Endodermal cell (in vitro differentiated cells): ENCODE measurements around the gene LRP6. TPM values are rescaled to one million over a fixed set of nuclear protein-coding genes. Genes with fewer than 3 reads are reported as not detected.
"Not testable (repeated sequence)": the region's sequence is repeated elsewhere in the genome, so short reads cannot be mapped to it uniquely, and the experiment has no call there.

Source experiments
- DNase-seq: peaks from one replicate; pipeline ENCODE4 v3.0.0-alpha.2; 2017
- H3K27ac ChIP-seq: 2 replicates; pipeline ENCODE4 v1.5.1; 2013; ENCODE audit warnings: mild to moderate bottlenecking, low read depth, low read length, moderate library complexity
- H3K27me3 ChIP-seq: 2 replicates; pipeline ENCODE4 v1.6.1; 2013; ENCODE audit warnings: mild to moderate bottlenecking, low read length, moderate library complexity; ENCODE audit not compliant: insufficient read depth, control insufficient read depth, poor library complexity, severe bottlenecking
- H3K36me3 ChIP-seq: 2 replicates; pipeline ENCODE4 v1.7.0; 2013; ENCODE audit warnings: mild to moderate bottlenecking, low read length, moderate library complexity; ENCODE audit not compliant: control insufficient read depth, insufficient read depth
- H3K4me1 ChIP-seq: one replicate; pipeline ENCODE4 v1.7.0; 2013; ENCODE audit warnings: low read length; ENCODE audit not compliant: control insufficient read depth, insufficient read depth
- H3K4me3 ChIP-seq: 2 replicates; pipeline ENCODE4 v1.5.1; 2013; ENCODE audit warnings: mild to moderate bottlenecking, low read length, moderate library complexity
- H3K9ac ChIP-seq: 2 replicates; pipeline ENCODE4 v1.6.1; 2013; ENCODE audit warnings: mild to moderate bottlenecking, low read length, moderate library complexity; ENCODE audit not compliant: poor library complexity, severe bottlenecking; ENCODE audit errors: extremely low read depth
- H3K9me3 ChIP-seq: 2 replicates; pipeline ENCODE4 v1.6.1; 2013; ENCODE audit warnings: mild to moderate bottlenecking, low read length, moderate library complexity; ENCODE audit not compliant: control insufficient read depth
- H3K27ac Mint-ChIP-seq: 2 replicates; pipeline ENCODE4 v1.8.0; 2020; ENCODE audit warnings: mixed read lengths
- H3K27me3 Mint-ChIP-seq: 2 replicates; pipeline ENCODE4 v1.8.0; 2021; ENCODE audit warnings: mild to moderate bottlenecking, mixed read lengths; ENCODE audit not compliant: insufficient read depth
- H3K36me3 Mint-ChIP-seq: 2 replicates; pipeline ENCODE4 v1.8.0; 2020; ENCODE audit warnings: low read depth, mixed read lengths
- H3K4me1 Mint-ChIP-seq: 2 replicates; pipeline ENCODE4 v1.8.0; 2020; ENCODE audit warnings: mixed read lengths
- H3K4me3 Mint-ChIP-seq: 2 replicates; pipeline ENCODE4 v1.8.0; 2020; ENCODE audit warnings: mild to moderate bottlenecking, moderate library complexity, mixed read lengths
- H3K9me3 Mint-ChIP-seq: 2 replicates; pipeline ENCODE4 v1.8.0; 2020; ENCODE audit warnings: mild to moderate bottlenecking, mixed read lengths
- CTCF ChIP-seq: fragments of 200-600 bp; sonication (generic); conservative IDR thresholded peaks from 2 replicates; pipeline ENCODE4 v1.5.0; 2021; ENCODE audit warnings: antibody characterized with exemption, mild to moderate bottlenecking
- WGBS, 2 experiments: methylation state at CpG; one replicate each; pipeline versions ENCODE4 v1.1.5 to v1.1.7; 2013; ENCODE audit warnings: missing lambda C conversion rate in 2 of 2, mixed read lengths in 1 of 2; ENCODE audit not compliant: insufficient coverage in 1 of 2, insufficient read length in 1 of 2; 5-methylcytosine and 5-hydroxymethylcytosine counted together
- total RNA-seq, 2 donors: library from RNA; stranded (reverse); fragmentation: NEBNext Ultra II Directional in 1 of 2; extraction: Animal tissue kit (Norgen Biotek cat#: 25700) in 1 of 2; gene quantifications; 2 replicates in 1 of 2; 3 replicates in 1 of 2; pipeline ENCODE4 v1.2.1, GENCODE V29; 2021

Gene LRP6
- total RNA-seq, 2 donors from 2014 or later, result 109 to 182 TPM

GRCh38 chr12:12153596-12153995 lies 113.2 kb downstream of the LRP6 start:
- no peaks in the 10 kb centered on the region for H3K9me3 Mint-ChIP-seq
- no peaks in the 10 kb centered on the region for H3K9me3 ChIP-seq
- H3K27ac Mint-ChIP-seq, result no peak overlapping the region
- peaks cover 69% of the 10 kb centered on the region for H3K36me3 Mint-ChIP-seq
- H3K27me3 Mint-ChIP-seq, result no peaks in the 10 kb centered on the region
- TF ChIP-seq CTCF, result peak; percentile 11
- H3K4me3 ChIP-seq, result no peak overlapping the region
- H3K4me1 Mint-ChIP-seq, result peaks cover 29% of the 10 kb centered on the region
- peaks cover 71% of the 10 kb centered on the region for H3K36me3 ChIP-seq
- H3K4me1 ChIP-seq, result peaks cover 6% of the 10 kb centered on the region
- H3K4me3 Mint-ChIP-seq, result no peak overlapping the region
- no peak for DNase-seq
- WGBS, 2 experiments, result 91 to 94% methylated on average over 3 of the region's 3 CpGs
- no peak overlapping the region for H3K27ac ChIP-seq
- H3K27me3 ChIP-seq, result no peaks in the 10 kb centered on the region
- no peak overlapping the region for H3K9ac ChIP-seq

- peaks cover 22% of the 10 kb centered on the region for H3K4me1 Mint-ChIP-seq
- Histone ChIP-seq H3K4me3 (no peak overlapping the region), H3K4me1 (peaks cover 6% of the 10 kb centered on the region), H3K27me3 (no peaks in the 10 kb centered on the region), H3K36me3 (peaks cover 79% of the 10 kb centered on the region), H3K9me3 (peaks cover 3% of the 10 kb centered on the region), H3K9ac (no peak overlapping the region), H3K27ac (no peak overlapping the region)
- no peak for DNase-seq
- H3K27me3 Mint-ChIP-seq, result no peaks in the 10 kb centered on the region
- no peak for TF ChIP-seq CTCF
- no peak overlapping the region for H3K27ac Mint-ChIP-seq
- H3K9me3 Mint-ChIP-seq, result no peaks in the 10 kb centered on the region
- H3K4me3 Mint-ChIP-seq, result no peak overlapping the region
- 92 to 96% methylated on average over 3 to 5 of the region's 6 CpGs for WGBS, 2 experiments
- H3K36me3 Mint-ChIP-seq, result peaks cover 75% of the 10 kb centered on the region
Measured at GRCh38 chr12:12147111-12147510, 119.7 kb downstream of the LRP6 start.

GRCh38 chr12:12144531-12144930 lies 122.3 kb downstream of the LRP6 start:
- not testable (repeated sequence) for H3K4me3 Mint-ChIP-seq, H3K4me1 ChIP-seq, H3K9ac ChIP-seq, H3K9me3 ChIP-seq, H3K27me3 Mint-ChIP-seq, DNase-seq, H3K27ac Mint-ChIP-seq, H3K27me3 ChIP-seq, H3K4me3 ChIP-seq, H3K9me3 Mint-ChIP-seq, H3K27ac ChIP-seq
- peaks cover 22% of the 10 kb centered on the region for H3K4me1 Mint-ChIP-seq
- peaks cover 69% of the 10 kb centered on the region for H3K36me3 ChIP-seq
- no CpG with 5 or more reads among the region's 1 CpG for WGBS, 2 experiments
- H3K36me3 Mint-ChIP-seq, result peaks cover 73% of the 10 kb centered on the region

- peak overlapping the region; percentile 11 for H3K27ac Mint-ChIP-seq
- H3K9ac ChIP-seq, result no peak overlapping the region
- H3K36me3 Mint-ChIP-seq, result peaks cover 76% of the 10 kb centered on the region
Measured at GRCh38 chr12:12141000-12141399, 125.8 kb downstream of the LRP6 start.

More at GRCh38 chr12:12141000-12141399, 125.8 kb downstream of the LRP6 start:
- no peak overlapping the region for H3K4me3 Mint-ChIP-seq
- DNase-seq, result no peak
- peaks cover 11% of the 10 kb centered on the region for H3K4me1 Mint-ChIP-seq
- Histone ChIP-seq H3K9me3 (peaks cover 3% of the 10 kb centered on the region), H3K27ac (no peak overlapping the region), H3K27me3 (no peaks in the 10 kb centered on the region), H3K36me3 (peaks cover 71% of the 10 kb centered on the region), H3K4me3 (no peak overlapping the region), H3K4me1 (no peaks in the 10 kb centered on the region)
- no peaks in the 10 kb centered on the region for H3K9me3 Mint-ChIP-seq
- H3K27me3 Mint-ChIP-seq, result no peaks in the 10 kb centered on the region
- TF ChIP-seq CTCF, result no peak
